Fibroblast of mammary gland (primary cell): ENCODE measurements around the gene ATRAID.

ENCODE experiments used
- DNase-seq: peaks from one replicate; pipeline ENCODE4 v3.0.0-alpha.2; 2010; ENCODE audit warnings: low read depth
- H3K4me3 ChIP-seq: 2 replicates; pipeline ENCODE4 v1.5.1; 2011; ENCODE audit warnings: low read depth, mild to moderate bottlenecking, low read length, moderate library complexity; ENCODE audit not compliant: control insufficient read depth
- TF ChIP-seq, protein P1 (sequence below): conservative IDR thresholded peaks from 2 replicates; pipeline ENCODE4 v1.5.1; 2011; ENCODE audit warnings: low read depth, low read length, inconsistent platforms; ENCODE audit not compliant: control insufficient read depth, insufficient read depth

The ATRAID gene

DNA sequence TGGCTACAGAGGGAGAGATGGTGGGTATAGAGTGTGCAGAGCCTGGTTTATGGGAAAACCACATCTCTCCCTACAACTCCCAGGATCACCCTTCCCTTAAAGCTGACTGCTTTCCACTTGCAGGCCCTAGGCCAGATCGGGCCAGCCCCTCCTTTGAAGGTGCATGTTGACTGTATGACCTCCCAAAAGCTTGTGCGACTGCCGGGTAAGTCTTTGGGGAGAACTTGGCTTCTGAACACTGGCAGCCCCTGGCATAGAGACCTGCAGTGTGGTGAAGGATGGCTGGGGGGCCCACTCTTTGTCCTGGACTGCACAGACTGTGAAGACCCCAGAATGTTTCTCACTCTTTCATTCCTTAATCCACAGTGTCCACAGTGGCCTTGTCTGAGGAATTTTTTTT is 24.8 kb downstream of the ATRAID start:
- no peak for DNase-seq
- TF ChIP-seq, protein P1, sequence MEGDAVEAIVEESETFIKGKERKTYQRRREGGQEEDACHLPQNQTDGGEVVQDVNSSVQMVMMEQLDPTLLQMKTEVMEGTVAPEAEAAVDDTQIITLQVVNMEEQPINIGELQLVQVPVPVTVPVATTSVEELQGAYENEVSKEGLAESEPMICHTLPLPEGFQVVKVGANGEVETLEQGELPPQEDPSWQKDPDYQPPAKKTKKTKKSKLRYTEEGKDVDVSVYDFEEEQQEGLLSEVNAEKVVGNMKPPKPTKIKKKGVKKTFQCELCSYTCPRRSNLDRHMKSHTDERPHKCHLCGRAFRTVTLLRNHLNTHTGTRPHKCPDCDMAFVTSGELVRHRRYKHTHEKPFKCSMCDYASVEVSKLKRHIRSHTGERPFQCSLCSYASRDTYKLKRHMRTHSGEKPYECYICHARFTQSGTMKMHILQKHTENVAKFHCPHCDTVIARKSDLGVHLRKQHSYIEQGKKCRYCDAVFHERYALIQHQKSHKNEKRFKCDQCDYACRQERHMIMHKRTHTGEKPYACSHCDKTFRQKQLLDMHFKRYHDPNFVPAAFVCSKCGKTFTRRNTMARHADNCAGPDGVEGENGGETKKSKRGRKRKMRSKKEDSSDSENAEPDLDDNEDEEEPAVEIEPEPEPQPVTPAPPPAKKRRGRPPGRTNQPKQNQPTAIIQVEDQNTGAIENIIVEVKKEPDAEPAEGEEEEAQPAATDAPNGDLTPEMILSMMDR, result no peak

DNA sequence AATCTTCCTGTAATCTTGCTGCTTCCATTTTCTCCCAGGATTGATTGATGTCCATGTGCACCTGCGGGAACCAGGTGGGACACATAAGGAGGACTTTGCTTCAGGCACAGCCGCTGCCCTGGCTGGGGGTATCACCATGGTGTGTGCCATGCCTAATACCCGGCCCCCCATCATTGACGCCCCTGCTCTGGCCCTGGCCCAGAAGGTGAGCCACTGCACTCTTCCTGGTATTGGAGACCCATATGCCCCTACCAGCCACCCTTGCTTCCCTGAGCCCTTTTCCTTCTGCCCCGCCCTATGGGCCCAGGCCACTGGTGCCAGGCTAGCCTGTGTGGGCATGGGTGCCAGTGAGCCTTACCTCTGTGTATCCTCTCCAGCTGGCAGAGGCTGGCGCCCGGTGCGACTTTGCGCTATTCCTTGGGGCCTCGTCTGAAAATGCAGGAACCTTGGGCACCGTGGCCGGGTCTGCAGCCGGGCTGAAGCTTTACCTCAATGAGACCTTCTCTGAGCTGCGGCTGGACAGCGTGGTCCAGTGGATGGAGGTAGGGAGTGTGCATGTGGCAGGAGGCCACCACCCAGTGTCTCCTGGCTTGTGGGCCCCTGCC is 25.6 kb downstream of the ATRAID start:
- no peak for DNase-seq
- H3K4me3 ChIP-seq, result no peak overlapping the region
- TF ChIP-seq, protein P1, result no peak

More for the DNA sequence above, 24.8 kb downstream of the ATRAID start:
- H3K4me3 ChIP-seq, result no peak overlapping the region

DNA sequence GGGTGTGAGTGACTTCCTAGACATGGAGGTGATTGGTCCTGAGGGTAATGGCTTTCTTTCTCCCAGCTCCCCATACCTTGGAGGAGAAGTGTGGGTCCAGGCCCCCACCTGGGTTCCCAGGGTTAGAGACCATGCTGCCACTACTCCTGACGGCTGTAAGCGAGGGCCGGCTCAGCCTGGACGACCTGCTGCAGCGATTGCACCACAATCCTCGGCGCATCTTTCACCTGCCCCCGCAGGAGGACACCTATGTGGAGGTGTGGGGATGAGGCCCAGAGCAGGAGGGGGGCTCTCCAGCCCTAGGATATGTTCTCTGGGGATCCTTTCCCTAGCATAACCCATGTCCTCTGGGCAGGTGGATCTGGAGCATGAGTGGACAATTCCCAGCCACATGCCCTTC is 27.1 kb downstream of the ATRAID start:
- DNase-seq, result no peak
- TF ChIP-seq, protein P1, result no peak
- no peak overlapping the region for H3K4me3 ChIP-seq

DNA sequence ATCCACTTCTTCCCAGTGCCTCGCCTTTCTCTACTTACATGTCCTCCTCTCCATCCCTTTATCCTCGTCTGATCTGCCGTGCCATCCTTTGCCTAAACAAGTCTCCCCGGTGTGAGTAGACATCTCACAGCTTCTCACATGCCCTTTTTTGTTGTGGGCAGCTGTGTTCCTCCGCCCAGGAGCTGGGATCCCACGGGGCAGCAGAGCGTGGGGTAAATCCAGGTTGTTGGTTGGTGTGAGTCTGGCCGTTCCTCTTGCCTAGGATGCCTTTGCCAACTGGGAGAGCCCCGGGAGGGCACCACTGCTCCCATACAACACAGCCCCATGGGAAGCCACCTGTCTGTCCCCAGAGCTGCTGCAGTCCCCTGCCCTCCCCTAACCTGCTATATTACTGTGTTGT is 28.6 kb downstream of the ATRAID start:
- no peak for DNase-seq
- H3K4me3 ChIP-seq, result no peak overlapping the region
- TF ChIP-seq, protein P1, result no peak

DNA sequence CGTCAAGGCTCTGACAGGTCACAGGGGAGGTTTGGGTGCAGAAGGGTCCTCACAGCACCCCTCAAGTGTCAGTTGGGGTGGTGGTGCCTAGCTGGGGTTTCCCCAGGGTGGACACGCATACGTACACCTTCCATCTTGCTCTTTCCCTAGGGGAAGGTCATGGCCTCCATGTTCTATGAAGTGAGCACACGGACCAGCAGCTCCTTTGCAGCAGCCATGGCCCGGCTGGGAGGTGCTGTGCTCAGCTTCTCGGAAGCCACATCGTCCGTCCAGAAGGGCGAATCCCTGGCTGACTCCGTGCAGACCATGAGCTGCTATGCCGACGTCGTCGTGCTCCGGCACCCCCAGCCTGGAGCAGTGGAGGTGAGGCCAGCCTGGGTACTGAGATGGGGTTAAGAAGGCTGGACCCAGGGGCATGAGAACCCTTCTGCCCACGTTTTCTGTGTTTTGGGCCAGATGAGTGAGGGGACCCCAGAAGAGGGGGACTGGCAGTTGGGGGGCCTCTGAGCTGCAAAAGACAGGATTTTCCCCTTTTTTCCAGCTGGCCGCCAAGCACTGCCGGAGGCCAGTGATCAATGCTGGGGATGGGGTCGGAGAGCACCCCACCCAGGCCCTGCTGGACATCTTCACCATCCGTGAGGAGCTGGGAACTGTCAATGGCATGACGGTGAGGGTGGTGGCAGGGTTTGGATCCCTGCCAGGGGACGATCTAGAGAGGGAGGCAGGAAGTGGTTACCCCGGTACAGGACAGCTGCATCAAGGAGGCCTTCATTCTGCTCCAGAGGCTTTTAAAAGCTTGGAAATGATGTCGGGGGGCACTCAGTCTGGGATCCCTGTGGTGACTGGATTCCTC is 30.1 kb downstream of the ATRAID start:
- no peak overlapping the region for H3K4me3 ChIP-seq
- no peak for DNase-seq
- TF ChIP-seq, protein P1, result no peak

DNA sequence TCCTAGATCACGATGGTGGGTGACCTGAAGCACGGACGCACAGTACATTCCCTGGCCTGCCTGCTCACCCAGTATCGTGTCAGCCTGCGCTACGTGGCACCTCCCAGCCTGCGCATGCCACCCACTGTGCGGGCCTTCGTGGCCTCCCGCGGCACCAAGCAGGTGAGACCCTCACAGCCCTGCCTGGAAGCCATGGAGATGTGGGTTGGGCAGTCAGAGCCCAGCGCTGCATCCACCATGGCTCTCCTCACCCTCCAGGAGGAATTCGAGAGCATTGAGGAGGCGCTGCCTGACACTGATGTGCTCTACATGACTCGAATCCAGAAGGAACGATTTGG is 30.7 kb downstream of the ATRAID start:
- no peak for DNase-seq
- TF ChIP-seq, protein P1, result no peak

More for the DNA sequence above, 30.7 kb downstream of the ATRAID start:
- H3K4me3 ChIP-seq, result no peak overlapping the region
